ENCODE results near the gene CD164L2. TPM values are rescaled to one million over a fixed set of nuclear protein-coding genes. Genes with fewer than 3 reads are reported as not detected.
"Not testable (repeated sequence)": the region's sequence is repeated elsewhere in the genome, so short reads cannot be mapped to it uniquely, and the experiment has no call there.

Gene CD164L2
- total RNA-seq, 1 donor from 2014 or later, result not detected

GRCh38 chr1:27391511-27392095 is 8.5 kb upstream of the CD164L2 start:
- no peak for DNase-seq (ENCODE audit: low spot score)

GRCh38 chr1:27388337-27389005 is 5.3 kb upstream of the CD164L2 start:
- no peak for DNase-seq (ENCODE audit: low spot score)

- not testable (repeated sequence) for DNase-seq (ENCODE audit: low spot score)
These were observed 1.7 kb upstream of the CD164L2 start for GRCh38 chr1:27384797-27385196.

GRCh38 chr1:27383661-27384060 is 528 bp upstream of the CD164L2 start:
- no peak for DNase-seq (ENCODE audit: low spot score)

GRCh38 chr1:27381969-27382762 is 967 bp downstream of the CD164L2 start:
- DNase-seq (ENCODE audit: low spot score), result no peak

- no peak for DNase-seq (ENCODE audit: low spot score)
These were observed 2.1 kb downstream of the CD164L2 start for GRCh38 chr1:27380766-27381733.

- no peak for DNase-seq (ENCODE audit: low spot score)
These were observed 2.9 kb downstream of the CD164L2 start for GRCh38 chr1:27380224-27380623.

GRCh38 chr1:27379564-27380122 is 3.5 kb downstream of the CD164L2 start:
- DNase-seq (ENCODE audit: low spot score), result no peak

- DNase-seq (ENCODE audit: low spot score), result no peak
These were observed 5.2 kb downstream of the CD164L2 start for GRCh38 chr1:27377760-27378495.

- no peak for DNase-seq (ENCODE audit: low spot score)
These were observed 8.6 kb downstream of the CD164L2 start, which contains the start of gene FCN3 for GRCh38 chr1:27374362-27375086. TSS of gene FCN3 (minus strand) at chr1:27374824. CDS start at chr1:27374818, 6 bp downstream.

- no peak for DNase-seq (ENCODE audit: low spot score)
These were observed 10.1 kb downstream of the CD164L2 start for GRCh38 chr1:27372808-27373690.

- DNase-seq (ENCODE audit: low spot score), result no peak
These were observed 10.9 kb downstream of the CD164L2 start for GRCh38 chr1:27372022-27372807.

- no peak for DNase-seq (ENCODE audit: low spot score)
These were observed 14.1 kb downstream of the CD164L2 start for GRCh38 chr1:27368869-27369582.

- no peak for DNase-seq (ENCODE audit: low spot score)
These were observed 15.9 kb downstream of the CD164L2 start for GRCh38 chr1:27367160-27367650.

- DNase-seq (ENCODE audit: low spot score), result peak; percentile 95
These were observed 16.5 kb downstream of the CD164L2 start, which contains the start of gene MAP3K6 for GRCh38 chr1:27366411-27367159. TSS of gene MAP3K6 (minus strand) at chr1:27366961. CDS start at chr1:27366597, 364 bp downstream.

GRCh38 chr1:27366113-27366410 is 17.1 kb downstream of the CD164L2 start:
- DNase-seq (ENCODE audit: low spot score), result peak; percentile 93
